SK-N-MC (cell line): Measurements from ENCODE around the gene MCRIP2.

Experiments used
- DNase-seq: peaks from one replicate; pipeline ENCODE4 v3.0.0-alpha.2; 2011; ENCODE audit warnings: low read depth, low spot score
- H3K27ac ChIP-seq: fragments of 200-600 bp; sonication (generic); 2 replicates; pipeline ENCODE4 v1.5.1; 2016; ENCODE audit warnings: mixed run types
- H3K36me3 ChIP-seq: fragments of 200-600 bp; sonication (generic); 2 replicates; pipeline ENCODE4 v1.6.1; 2017; ENCODE audit warnings: antibody characterized with exemption, low read length, mixed read lengths; ENCODE audit not compliant: insufficient read depth
- H3K4me3 ChIP-seq: fragments of 200-600 bp; sonication (generic); 2 replicates; pipeline ENCODE4 v1.5.1; 2016
- H3K9ac ChIP-seq: fragments of 200-600 bp; sonication (generic); 2 replicates; pipeline ENCODE4 v1.8.0; 2017; ENCODE audit warnings: mixed run types, mixed read lengths; ENCODE audit not compliant: insufficient read length
- H3K9me3 ChIP-seq: fragments of 200-600 bp; sonication (generic); 2 replicates; pipeline ENCODE4 v1.6.1; 2017; ENCODE audit warnings: low read depth, mild to moderate bottlenecking, antibody characterized with exemption, low read length, moderate library complexity, mixed read lengths
- EZH2 ChIP-seq: fragments of 200-600 bp; sonication (generic); IDR thresholded peaks from one replicate; pipeline ENCODE4 v1.6.1; 2017; ENCODE audit warnings: antibody characterized with exemption
- FOXP2 ChIP-seq: optimal IDR thresholded peaks from 2 replicates; pipeline ENCODE3; 2011; ENCODE audit warnings: mild to moderate bottlenecking, moderate library complexity; ENCODE audit not compliant: insufficient read depth; ENCODE audit errors: extremely low read length, control extremely low read depth
- POLR2AphosphoS5 ChIP-seq: IDR thresholded peaks from 2 replicates; pipeline ENCODE4 v1.6.1; 2012; ENCODE audit warnings: mild to moderate bottlenecking, low read depth, low read length, borderline replicate concordance

Gene MCRIP2

DNA sequence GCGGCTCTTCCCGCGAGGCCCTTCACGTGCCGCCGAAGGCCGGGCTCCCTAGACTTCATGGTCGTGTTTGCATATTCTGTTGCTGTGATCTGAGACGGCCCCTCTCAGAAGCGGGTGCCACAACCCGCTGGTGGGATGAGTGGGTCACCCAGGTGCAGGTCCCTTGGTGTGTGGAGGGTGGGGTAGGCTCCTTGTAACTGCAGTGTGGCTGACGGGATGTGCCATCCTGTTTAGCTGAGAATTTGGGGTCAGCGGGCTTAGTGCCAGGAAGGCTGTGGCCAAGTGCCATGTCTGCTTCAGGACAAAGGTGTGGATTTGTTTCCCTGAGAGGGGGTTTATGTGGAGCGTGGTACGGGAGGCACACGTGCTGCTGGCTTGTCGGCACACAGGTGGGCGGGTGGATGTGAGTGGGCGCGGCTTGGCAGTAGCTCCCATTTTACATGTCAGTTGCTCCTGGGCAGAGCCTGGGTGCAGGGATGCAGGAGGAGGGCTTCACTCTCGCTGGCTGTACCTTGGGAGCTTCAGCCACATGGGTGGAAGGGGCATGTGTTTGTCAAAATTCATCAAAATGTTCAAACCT lies 20.0 kb upstream of the MCRIP2 start:
- Histone ChIP-seq H3K36me3 (no peaks in the 10 kb centered on the region), H3K4me3 (no peak overlapping the region), H3K9me3 (no peaks in the 10 kb centered on the region), H3K27ac (no peak overlapping the region), H3K9ac (no peak overlapping the region)
- TF ChIP-seq FOXP2 = no peak
- no peak for TF ChIP-seq POLR2AphosphoS5
- TF ChIP-seq EZH2 = no peak
- DNase-seq = no peak

DNA sequence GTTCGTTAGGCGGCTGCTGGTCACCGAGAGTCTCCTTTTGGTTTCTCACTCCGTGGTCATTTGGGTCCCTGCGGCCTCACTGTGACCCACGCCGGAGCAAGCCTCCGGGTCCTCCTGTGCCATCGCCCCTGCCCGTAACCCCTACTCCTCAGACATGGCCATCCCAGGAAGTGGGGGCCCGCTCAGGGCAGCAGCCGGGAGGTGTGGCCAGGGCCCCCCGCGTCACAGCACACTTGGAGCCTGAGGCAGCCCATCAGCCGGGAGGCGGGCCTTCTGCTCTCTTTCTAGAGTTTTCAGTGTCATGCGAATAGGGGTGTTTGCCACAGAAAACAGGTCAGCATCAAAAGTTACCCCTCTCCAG lies 18.7 kb upstream of the MCRIP2 start:
- DNase-seq = no peak
- H3K9me3 ChIP-seq = no peaks in the 10 kb centered on the region
- H3K4me3 ChIP-seq = no peak overlapping the region
- H3K9ac ChIP-seq = no peak overlapping the region
- no peaks in the 10 kb centered on the region for H3K36me3 ChIP-seq
- no peak overlapping the region for H3K27ac ChIP-seq
- TF ChIP-seq FOXP2 (no peak), EZH2 (no peak), POLR2AphosphoS5 (no peak)

DNA sequence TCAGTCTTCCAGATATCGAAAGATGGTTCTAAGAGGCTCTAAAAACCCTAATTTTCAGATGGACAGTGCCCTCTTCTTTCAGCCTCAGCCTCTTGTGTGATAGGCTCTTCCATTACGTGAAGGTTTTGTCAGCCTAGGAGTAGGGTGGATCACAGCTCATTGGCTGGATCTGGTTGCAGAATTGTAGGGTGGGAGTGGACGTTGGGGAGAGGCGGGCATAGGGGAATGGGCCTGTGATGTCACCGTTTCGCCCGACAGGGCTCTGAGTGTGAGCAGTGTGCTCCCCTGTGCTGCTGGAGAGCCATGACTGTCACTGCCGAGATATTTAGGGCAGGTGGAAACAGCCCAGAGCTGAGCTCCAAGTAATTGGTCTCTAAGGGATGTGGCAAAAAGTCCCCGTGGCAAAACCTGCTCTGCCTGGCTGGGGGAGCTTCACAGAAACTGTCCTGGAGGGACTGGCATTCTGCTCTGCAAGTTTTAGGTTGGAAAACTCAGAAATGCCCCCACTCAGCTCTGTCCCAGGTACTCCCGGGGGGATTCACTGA lies 17.0 kb upstream of the MCRIP2 start:
- no peak for DNase-seq
- Histone ChIP-seq H3K36me3 (no peaks in the 10 kb centered on the region), H3K27ac (no peak overlapping the region), H3K4me3 (no peak overlapping the region), H3K9me3 (no peaks in the 10 kb centered on the region), H3K9ac (no peak overlapping the region)
- TF ChIP-seq POLR2AphosphoS5 (no peak), FOXP2 (no peak), EZH2 (no peak)

- no peak overlapping the region for H3K9ac ChIP-seq
- no peaks in the 10 kb centered on the region for H3K9me3 ChIP-seq
- H3K4me3 ChIP-seq = no peak overlapping the region
- DNase-seq = no peak
- TF ChIP-seq EZH2 (no peak), FOXP2 (no peak), POLR2AphosphoS5 (no peak)
- no peaks in the 10 kb centered on the region for H3K36me3 ChIP-seq
- no peak overlapping the region for H3K27ac ChIP-seq
Measured at GRCh38 chr16:625117-625976, 16.3 kb upstream of the MCRIP2 start.

- H3K27ac ChIP-seq = no peak overlapping the region
- no peak overlapping the region for H3K4me3 ChIP-seq
- TF ChIP-seq FOXP2 (no peak), POLR2AphosphoS5 (no peak)
- no peak overlapping the region for H3K9ac ChIP-seq
- no peaks in the 10 kb centered on the region for H3K36me3 ChIP-seq
- no peak for DNase-seq
- H3K9me3 ChIP-seq = no peaks in the 10 kb centered on the region
Measured at GRCh38 chr16:625977-626765, 15.5 kb upstream of the MCRIP2 start.

DNA sequence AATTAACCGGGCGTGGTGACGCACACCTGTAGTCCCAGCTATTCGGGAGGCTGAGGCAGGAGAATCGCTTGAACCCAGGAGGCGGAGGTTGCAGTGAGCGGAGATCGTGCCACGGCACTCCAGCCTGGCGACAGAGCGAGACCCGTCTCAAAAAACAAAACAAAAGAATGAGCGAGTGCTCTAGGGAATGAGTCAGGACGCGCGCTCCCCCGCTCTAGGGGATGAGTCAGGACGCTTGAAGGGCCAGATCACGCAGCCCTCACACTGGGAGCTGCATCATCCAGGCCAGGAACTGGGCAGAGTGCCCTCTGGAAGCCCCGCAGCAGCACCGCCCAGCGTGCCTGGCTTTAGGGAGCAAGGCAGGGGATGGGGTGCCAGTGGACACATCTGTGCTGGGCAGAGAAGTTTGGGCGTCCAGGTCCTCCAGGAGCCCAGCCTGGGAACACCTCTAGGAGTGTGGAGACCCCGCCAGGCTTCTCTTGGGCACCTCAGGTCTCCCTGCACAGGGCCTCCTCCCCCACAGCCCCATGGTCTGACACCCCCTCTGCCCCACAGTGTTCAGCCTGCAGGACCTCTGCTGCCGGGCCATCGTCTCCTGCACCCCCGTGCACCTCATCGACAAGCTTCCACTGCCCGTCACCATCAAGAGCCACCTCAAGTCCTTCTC lies 14.7 kb upstream of the MCRIP2 start:
- TF ChIP-seq FOXP2 (no peak), POLR2AphosphoS5 (no peak), EZH2 (no peak)
- no peak for DNase-seq
- Histone ChIP-seq H3K4me3 (no peak overlapping the region), H3K9me3 (no peaks in the 10 kb centered on the region), H3K9ac (no peak overlapping the region), H3K27ac (no peak overlapping the region), H3K36me3 (no peaks in the 10 kb centered on the region)

GRCh38 chr16:627454-628239 lies 14.0 kb upstream of the MCRIP2 start:
- TF ChIP-seq FOXP2 = no peak
- no peak for TF ChIP-seq EZH2
- TF ChIP-seq POLR2AphosphoS5 = no peak
- no peak overlapping the region for H3K27ac ChIP-seq

More at GRCh38 chr16:627454-628239, 14.0 kb upstream of the MCRIP2 start:
- no peak for DNase-seq
- Histone ChIP-seq H3K36me3 (no peaks in the 10 kb centered on the region), H3K9ac (no peak overlapping the region), H3K4me3 (no peak overlapping the region), H3K9me3 (no peaks in the 10 kb centered on the region)
